ENCODE measurements around the gene C20orf144.

GRCh38 chr20:33693289-33693688 lies 31.2 kb downstream of the C20orf144 start:
- TF ChIP-seq CTCF (IDR thresholded peaks at IDR 0.05) = no peak
- no peak for TF ChIP-seq POLR2A (IDR thresholded peaks at IDR 0.05)

Measured in body of pancreas (tissue), 4 donors.